HL-60/S4 (cell line): ENCODE measurements around the gene SNRPB2.

Experiments used
- in situ Hi-C: fragments of 300-500 bp; cut with MboI; formaldehyde crosslinking; loops from 2 replicates; pipeline ENCODE4 v1.14.3; 2022; ENCODE audit warnings: low sequenced_read_pairs

SNRPB2 gene

GRCh38 chr20:16729565-16730460, at the start of gene SNRPB2:
Gene SNRPB2 (plus strand): TSS chr20:16730026. CDS start chr20:16731703, 1,677 bp downstream.
- in situ Hi-C loops, result no loop called here

- in situ Hi-C loops, result no loop called here
Measured at GRCh38 chr20:16684416-16684815, 45.4 kb upstream of the SNRPB2 start.

GRCh38 chr20:16689906-16690305, 39.9 kb upstream of the SNRPB2 start:
- in situ Hi-C loops, result no loop called here

- in situ Hi-C loops, result no loop called here
Measured at GRCh38 chr20:16691381-16691780, 38.4 kb upstream of the SNRPB2 start.

GRCh38 chr20:16692009-16692408, 37.8 kb upstream of the SNRPB2 start:
- in situ Hi-C loops, result no loop called here

GRCh38 chr20:16692442-16692841, 37.4 kb upstream of the SNRPB2 start:
- in situ Hi-C loops, result no loop called here

- in situ Hi-C loops, result no loop called here
Measured at GRCh38 chr20:16693278-16693677, 36.5 kb upstream of the SNRPB2 start.

- in situ Hi-C loops, result no loop called here
Measured at GRCh38 chr20:16694161-16694560, 35.7 kb upstream of the SNRPB2 start.

- in situ Hi-C loops, result no loop called here
Measured at GRCh38 chr20:16695628-16696027, 34.2 kb upstream of the SNRPB2 start.

- in situ Hi-C loops, result no loop called here
Measured at GRCh38 chr20:16699293-16699692, 30.5 kb upstream of the SNRPB2 start.

- in situ Hi-C loops, result no loop called here
Measured at GRCh38 chr20:16701296-16701695, 28.5 kb upstream of the SNRPB2 start.

- in situ Hi-C loops, result no loop called here
Measured at GRCh38 chr20:16703570-16703969, 26.3 kb upstream of the SNRPB2 start.

- in situ Hi-C loops, result no loop called here
Measured at GRCh38 chr20:16707674-16708073, 22.2 kb upstream of the SNRPB2 start.

GRCh38 chr20:16708602-16709001, 21.2 kb upstream of the SNRPB2 start:
- in situ Hi-C loops, result no loop called here

GRCh38 chr20:16709017-16709416, 20.8 kb upstream of the SNRPB2 start:
- in situ Hi-C loops, result no loop called here

- in situ Hi-C loops, result no loop called here
Measured at GRCh38 chr20:16710781-16711180, 19.0 kb upstream of the SNRPB2 start.

- in situ Hi-C loops, result no loop called here
Measured at GRCh38 chr20:16711661-16712258, 18.1 kb upstream of the SNRPB2 start.

- in situ Hi-C loops, result no loop called here
Measured at GRCh38 chr20:16712511-16712947, 17.3 kb upstream of the SNRPB2 start.

- in situ Hi-C loops, result no loop called here
Measured at GRCh38 chr20:16713066-16713465, 16.8 kb upstream of the SNRPB2 start.

- in situ Hi-C loops, result no loop called here
Measured at GRCh38 chr20:16714242-16714641, 15.6 kb upstream of the SNRPB2 start.

- in situ Hi-C loops, result no loop called here
Measured at GRCh38 chr20:16714751-16715150, 15.1 kb upstream of the SNRPB2 start.

- in situ Hi-C loops, result no loop called here
Measured at GRCh38 chr20:16719421-16719820, 10.4 kb upstream of the SNRPB2 start.
